HG03159 (cell line): Measurements from ENCODE around the gene CACNA2D4.

Experiments
- ATAC-seq: cut with Tn5 transposase; IDR thresholded peaks from one replicate; pipeline ENCODE4 v1.9.1; 2021; ENCODE audit warnings: mild to moderate bottlenecking, moderate library complexity; ENCODE audit not compliant: unreplicated experiment

Gene CACNA2D4

GRCh38 chr12:1918884-1919236 lies 408 bp upstream of the CACNA2D4 start:
- ATAC-seq: no peak

DNA sequence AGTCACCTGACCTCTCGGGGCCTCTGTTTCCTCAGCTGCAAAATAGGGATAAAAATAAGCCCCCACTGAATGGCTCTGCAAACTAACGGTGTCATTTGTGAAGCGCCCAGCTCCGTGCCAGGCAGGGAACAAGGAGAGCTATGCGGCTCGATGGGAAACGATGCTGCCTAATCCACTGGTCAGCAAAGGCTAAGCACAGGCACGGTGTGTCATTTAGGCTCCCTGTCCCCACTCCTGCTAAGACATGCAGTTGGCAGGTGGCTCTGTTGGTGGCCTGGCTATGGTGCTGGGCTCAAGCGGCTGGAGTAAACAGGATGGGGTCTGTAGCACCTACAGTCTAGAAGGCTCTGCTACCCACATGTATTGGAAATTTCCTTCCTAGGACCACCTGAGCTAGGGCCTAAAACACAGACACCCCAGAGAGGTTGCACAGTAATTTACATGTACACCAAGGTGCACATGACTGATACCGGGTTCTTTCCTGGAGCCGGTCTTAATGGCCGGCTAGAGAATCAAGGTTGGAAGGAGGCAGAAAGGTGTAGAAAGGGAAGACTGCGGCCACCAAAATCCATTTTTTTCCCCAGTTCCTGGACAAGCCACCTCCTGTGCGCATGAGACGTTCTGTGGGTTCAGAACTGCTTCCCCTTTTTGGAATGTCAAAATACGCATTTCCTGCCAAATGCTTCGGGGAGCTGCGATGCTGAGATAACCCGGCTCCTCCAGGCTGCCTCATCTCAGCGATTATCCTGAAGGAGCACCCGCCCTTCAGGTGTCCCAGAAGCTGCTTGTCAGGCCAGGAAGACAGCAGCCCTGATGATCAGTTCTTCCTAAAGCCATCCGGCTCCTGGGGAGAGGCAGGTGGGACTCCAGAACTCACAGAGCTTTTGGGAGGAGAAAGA lies 1.0 kb downstream of the CACNA2D4 start:
- ATAC-seq: no peak

GRCh38 chr12:1916371-1917171 lies 1.9 kb downstream of the CACNA2D4 start:
- no peak for ATAC-seq

GRCh38 chr12:1915082-1915968 lies 3.1 kb downstream of the CACNA2D4 start:
- ATAC-seq: no peak

- ATAC-seq: no peak
Observed at GRCh38 chr12:1914114-1914911, 4.1 kb downstream of the CACNA2D4 start.

DNA sequence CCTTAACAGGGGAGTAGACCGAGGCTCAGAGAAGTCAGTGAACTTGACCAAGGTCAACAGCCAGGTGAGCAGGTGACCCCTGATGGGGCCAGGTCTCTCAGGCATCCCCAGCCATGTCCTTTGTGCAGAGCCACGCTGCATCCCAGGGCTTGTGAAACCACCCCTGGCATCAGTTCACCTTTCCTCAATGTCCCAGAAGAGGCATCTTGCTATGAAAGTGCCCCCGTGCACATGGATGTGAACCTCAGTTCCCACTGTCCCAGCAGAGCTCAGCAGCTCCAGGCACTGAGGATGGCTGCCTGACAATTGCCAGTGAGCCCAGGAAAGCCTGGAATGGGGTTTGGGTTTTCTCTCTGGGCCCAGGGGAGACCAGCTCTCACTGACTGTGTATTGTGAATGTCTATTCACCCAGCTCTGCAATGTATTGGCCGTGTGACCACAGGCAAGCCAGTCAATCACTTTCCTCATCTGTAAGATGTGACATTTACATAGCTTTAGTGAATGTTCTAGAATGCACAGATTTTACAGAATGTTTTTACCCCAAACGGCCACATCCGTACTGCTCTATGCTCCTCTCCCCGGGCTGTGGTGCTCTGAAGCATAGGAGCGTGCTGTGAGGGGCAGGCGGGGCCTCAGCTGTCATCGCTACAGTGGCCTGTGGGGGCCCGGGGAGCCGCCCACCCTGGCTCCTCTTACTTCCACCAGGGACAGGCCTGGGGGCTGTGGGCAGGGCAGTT lies 4.9 kb downstream of the CACNA2D4 start:
- no peak for ATAC-seq

DNA sequence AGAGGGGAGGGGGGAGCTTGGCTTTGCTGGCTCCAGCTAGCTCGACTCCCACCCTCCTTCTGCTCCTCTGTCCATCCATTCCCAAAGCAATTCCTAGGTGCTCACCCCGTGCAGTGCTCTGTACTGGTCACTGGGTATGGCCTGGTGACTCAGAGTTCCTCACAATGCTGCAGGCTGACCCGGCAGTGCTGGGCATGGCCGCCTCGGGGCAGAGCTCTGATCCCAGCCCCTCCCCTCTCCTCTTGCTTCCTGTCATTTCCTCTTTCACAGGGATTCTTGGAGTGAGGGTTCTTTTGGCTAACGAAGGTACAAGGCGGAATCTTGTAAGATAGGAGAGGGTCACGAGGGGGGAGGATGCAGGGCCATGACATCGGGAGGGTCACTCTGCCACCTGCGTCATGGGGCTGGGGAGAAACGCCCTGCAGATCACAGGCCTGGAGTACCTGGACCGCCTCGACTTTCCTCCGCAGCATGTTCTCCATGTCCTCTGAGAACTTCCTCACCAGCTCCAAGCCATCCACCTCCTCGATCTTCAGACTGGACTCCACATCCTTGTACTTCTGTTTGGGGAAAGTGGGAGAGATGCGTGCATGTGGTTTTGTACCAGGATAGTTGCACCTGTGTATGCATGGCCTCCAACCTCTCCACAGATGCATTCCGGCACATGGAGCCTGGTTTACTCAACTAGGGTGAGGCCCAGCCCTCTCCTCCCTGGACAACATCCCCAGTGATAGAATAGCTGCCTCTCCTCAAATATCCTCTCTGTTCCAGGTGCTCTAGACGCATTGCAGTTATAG lies 5.7 kb downstream of the CACNA2D4 start:
- ATAC-seq: no peak

DNA sequence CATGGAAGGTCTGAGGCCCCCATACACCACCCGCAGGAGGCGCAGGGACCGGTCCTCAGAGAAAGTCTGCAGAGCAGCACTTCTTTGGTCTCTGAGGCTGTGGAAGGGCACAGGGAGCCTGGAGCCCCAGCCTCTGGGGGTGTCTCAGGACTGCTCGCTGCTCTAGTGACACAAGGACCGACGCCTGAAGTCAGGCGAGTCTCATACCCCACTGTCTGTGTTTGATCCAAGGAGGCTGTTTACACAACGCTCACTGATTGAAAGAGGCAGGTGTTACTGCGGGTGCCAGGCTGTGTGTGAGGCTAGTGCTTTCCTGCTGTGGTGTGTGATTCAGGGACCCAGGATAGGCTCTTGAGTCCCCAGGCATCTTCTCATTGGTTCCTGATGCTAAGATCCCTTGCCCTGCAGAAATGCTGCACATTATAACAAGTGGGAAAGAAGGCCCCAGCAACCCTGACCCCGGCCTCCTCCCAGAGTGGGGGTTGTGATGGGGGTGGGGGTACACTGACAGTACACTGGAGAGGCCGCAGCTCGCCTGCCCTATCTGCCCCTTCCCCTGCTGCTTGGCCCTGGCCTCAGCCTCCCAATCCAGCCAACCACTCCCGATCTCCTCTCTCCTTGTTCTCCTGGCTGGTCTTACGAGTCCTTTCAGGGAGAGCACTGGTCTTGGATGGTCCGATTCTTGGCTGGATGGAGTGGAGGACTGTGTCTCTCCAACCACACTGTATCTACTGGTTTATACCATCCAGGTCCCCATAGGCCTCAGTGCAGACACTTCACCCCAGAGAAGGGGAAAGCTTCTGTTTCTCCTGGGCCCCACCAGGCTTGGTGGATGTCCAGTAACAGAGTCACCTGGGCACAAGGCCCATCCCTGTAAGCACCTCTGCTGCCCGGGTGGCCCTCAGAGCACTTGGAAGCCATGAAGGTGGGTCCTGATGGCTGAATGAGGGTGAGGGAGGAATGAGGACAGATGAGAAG lies 6.6 kb downstream of the CACNA2D4 start:
- no peak for ATAC-seq

- no peak for ATAC-seq
Observed at GRCh38 chr12:1910468-1910867, 8.0 kb downstream of the CACNA2D4 start.

DNA sequence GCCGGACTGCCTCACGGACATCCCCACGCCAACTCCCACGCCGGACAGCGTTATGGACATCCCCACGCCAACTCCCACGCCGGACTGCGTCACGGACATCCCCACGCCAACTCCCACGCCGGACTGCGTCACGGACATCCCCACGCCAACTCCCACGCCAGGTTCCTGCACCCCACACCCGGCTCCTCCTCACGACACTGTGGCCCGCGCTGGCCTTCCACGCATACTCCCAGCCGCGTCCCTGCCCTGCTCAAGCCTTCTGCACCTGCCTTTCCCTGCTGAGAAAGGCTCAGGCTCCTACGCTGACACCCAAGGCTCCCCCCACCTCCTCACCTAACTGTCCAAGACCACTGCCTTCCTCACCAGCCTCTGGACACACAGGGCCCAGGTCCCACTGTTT lies 9.7 kb downstream of the CACNA2D4 start:
- no peak for ATAC-seq

DNA sequence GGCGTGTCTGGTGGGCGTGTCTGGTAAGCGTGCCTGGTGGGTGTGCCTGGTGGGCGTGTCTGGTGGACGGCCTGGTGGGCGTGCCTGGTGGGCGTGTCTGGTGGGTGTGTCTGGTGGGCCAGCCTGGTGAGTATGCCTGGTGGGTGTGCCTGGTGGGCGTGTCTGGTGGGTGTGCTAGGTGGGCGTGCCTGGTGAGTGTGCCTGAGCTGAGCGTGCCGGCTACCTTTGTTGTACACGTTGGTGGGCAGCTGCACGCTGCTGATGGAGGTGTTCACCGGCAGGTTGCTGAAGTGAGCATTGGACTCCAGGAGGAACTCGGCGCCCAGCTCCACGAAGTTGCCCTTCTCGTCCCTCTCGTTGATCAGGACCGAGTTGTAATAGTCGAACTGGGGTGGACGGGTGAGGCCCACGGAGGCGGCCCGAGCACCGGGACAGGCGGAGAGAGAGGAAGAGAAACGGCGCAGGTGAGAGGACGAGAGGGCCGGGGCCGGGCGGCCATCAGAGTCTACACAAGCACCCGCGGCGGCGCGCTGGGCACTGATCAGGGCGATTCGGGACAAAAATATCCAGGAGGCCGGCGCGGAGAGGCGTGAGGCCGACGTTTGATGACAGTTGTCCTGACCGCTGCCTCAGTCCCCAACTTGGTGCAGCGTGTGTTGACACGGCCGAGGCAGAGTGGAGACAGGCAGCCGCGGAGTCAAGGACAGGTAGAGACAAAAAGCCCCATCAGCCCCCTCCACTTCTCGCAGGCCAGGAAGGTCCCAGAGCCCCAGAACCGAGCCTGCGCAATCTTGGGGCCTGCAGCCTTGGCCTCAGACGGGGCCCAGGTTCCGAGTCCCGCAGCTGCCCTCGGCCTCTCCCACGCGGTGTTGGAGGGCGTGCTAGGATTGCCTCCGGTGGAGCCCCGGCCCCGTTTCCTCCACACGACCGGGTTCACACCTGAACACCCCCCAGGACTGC lies 10.5 kb downstream of the CACNA2D4 start:
- no peak for ATAC-seq

- no peak for ATAC-seq
Observed at GRCh38 chr12:1906579-1906978, 11.9 kb downstream of the CACNA2D4 start.

DNA sequence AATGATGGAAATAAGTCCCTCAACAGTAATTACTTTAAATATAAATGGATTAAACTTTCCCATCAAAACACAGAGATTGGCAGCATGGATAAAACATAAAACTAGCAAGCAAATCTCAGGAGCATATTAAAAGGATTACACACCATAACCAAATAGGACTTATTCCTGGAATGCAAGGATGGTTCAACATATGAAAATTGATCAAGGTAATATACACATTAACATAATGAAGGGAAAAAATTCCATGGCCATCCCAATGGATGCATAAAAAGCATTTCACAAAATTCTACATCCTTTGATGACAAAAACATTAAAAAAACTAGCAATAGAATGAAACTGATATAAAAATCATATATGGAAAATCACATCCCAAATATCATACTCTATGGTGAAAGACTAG lies 13.6 kb downstream of the CACNA2D4 start:
- ATAC-seq: no peak

DNA sequence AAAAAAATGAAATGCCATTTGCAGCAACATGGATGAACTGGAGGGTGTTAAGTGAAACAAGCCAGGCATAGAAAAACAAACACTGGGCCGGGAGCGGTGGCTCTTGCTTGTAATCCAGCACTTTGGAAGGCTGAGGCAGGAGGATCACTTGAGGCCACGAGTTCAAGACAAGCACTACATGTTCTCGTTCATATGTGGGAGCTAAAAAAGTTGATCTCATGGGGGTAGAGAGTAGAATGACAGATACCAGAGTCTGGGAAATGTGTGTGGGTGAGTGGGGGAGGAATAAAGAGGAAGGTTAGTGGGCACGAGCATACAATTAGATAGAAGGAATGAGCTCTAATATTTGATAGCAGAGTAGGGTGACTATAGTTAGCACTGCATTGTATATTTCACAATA lies 21.5 kb downstream of the CACNA2D4 start:
- ATAC-seq: no peak

DNA sequence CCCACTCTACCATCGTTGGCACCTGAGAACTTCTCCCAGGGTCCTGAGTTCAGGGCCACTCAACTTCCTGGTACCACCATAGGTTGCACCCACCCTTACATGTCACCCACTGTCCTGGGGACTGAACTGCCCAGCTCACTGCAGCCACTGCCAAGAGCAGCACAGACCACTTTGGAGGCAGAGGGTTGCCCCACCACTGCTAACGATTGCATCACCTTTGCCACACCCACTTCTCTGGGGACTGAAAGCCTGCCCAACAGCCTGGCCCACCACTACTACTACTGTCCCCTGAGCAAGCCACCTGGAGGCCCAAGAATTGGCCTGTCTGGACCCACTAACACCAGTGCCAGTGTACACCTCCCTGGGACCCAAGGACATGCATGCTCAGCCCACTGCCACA lies 27.6 kb downstream of the CACNA2D4 start:
- no peak for ATAC-seq

DNA sequence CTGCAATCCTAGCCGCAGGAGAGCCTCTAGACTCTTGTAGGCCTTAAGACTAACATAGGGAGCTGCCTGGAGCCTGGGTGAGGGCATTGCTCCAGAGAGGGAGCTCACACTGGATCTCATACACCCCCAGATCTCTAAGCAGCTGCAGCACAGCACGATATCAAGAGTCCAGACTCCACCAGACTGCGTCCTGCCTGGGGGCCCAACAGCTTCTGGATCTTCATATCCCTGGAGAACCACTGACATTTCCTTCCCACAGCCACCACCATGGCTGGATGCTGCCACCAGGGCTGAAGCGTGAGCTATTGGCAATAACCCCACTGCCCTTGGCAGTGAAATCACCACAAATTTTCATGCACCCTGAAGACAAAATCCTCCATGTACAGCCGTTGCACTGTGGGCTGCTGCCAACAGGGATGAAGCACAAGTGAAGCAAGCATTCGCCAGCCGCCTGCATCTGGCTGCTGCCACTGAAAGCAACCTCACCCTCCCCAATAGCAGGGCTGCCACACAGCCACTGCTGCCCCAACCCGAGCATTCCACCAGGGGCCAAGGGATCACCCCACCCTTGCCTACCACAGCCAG lies 28.2 kb downstream of the CACNA2D4 start:
- ATAC-seq: no peak
